ENCODE results near the gene FGFRL1.
"Not testable (repeated sequence)": the region's sequence is repeated elsewhere in the genome, so short reads cannot be mapped to it uniquely, and the experiment has no call there.

FGFRL1 gene

GRCh38 chr4:1041936-1042330 is 30.5 kb downstream of the FGFRL1 start:
- DNase-seq: no peak

DNA sequence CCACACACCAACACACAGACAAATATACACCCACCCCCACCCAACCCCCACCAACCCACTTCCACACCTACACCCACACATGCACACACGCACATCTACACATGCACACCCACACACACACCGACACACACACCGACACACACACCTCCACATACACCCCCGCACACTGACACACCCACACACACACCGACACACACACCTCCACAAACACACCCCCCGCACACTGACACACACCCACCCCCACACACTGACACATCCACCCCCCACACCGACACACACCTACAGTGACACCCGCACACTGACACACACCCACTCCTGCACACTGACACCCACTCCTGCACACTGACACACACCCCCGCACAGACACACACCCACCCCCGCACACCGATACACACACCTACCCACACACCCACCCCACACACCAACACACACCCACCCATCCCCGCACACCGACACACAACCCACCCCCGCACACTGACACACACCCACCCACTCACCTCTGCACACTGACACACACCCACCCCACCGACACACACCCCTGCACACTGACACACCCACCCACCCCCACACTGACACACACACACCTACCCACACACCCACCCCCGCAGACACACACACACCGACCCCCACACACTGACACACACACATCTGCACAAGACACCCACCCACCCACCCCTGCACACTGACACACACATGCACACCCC is 31.1 kb downstream of the FGFRL1 start:
- no peak for DNase-seq

DNA sequence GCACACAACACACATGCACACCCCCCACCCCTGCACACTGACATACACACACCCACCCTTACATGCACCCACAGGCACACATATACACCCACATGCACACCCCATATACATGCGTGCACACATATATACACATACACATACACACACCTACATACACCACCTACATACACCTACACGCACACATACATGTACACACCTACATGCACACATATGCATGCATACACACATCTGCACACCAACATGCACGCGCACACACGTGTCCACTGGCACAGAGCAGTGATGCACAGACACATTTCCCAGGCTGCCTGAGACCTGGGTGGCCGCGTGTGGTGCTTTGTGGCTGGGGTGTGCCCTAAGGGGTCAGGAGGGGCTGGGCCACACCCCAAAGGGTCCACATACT is 31.7 kb downstream of the FGFRL1 start:
- DNase-seq: no peak

DNA sequence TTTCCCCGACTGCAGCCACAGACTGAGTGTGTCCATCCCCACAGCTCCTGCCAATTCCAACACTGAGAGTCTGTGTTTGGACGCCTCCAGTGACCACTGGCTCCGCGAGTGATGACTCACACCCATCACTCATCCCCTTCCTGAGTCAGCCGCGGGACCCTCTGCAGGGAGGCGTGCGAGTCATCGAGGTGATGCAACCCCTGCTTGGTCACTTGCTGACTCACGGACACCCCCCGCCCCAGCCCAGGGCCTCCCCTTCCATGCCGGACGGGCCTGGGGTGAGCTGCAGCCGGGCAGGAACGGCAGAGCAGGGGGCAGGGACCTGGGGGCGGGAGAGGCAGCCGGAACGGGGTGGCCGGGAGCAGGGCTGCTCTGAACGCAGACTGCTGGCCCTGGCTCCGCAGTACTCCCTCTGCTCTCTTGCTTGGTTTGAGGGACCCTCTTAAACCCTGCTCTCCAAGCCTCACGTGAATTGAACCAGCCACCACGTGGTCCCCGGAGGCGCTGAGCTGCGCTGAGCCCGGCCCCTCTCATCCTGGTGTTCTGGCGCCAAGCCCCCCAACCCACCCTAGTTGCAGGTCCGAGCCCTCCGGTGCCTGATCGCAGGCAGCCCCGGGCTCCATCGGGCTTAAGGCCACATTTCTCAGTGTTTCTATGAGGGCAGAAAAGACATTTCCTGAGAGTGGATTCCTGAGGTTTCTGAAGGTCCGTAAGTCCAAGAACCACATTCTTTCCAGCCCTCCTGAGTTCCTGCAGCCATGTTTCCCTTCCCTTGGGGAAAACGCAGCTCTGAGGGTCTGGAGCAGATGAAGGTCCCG is 32.4 kb downstream of the FGFRL1 start:
- DNase-seq: no peak

- DNase-seq: no peak
Measured at GRCh38 chr4:1044469-1045192, 33.2 kb downstream of the FGFRL1 start.

DNA sequence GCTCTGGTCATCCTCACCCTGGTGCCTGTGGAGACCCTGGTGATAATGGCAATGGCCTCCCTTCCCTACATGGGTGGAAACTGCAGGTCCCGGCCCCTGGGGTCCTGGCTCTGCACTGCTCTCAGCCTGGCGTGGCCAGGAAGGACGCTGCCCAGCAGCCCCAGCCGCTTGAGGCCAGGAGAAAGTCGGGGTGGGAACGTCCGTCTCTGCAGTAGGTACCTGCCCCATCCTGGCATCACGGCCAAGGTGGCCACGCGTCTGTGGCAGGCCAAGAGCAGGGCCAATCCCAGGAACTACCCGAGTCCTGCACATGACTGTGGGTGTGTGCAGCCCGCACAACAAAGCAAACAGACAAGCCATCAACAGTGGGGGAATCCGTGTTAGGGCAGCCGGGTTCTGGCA is 33.8 kb downstream of the FGFRL1 start:
- DNase-seq: no peak

DNA sequence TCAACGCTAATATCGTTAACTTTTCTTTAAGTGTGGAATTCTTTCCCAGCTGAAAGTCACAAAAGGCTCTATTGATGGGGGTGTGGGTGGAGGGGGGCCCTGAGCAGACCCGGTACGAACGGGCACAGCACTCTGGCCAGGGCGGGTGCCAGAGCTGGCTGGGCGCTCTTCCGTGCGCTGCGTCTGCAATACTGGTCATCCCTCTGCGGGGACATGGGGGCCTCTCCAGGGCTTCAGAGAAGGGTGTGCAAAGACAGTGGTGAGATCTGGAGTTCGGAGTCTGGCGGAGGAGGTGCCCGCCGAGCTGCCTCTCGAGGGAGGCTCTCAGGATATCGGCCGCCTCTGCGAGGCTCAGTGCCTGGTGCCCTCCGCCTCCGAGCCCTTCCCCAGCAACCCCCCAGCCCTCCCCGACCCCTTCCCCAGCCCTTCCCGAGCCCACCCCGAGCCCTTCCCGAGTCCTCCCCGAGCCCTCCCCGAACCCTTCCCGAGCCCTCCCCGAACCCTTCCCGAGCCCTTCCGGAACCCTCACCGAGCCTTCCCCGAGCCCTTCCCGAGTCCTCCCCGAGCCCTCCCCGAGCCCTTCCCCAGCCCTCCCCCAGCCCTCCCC is 34.3 kb downstream of the FGFRL1 start:
- DNase-seq: no peak

DNA sequence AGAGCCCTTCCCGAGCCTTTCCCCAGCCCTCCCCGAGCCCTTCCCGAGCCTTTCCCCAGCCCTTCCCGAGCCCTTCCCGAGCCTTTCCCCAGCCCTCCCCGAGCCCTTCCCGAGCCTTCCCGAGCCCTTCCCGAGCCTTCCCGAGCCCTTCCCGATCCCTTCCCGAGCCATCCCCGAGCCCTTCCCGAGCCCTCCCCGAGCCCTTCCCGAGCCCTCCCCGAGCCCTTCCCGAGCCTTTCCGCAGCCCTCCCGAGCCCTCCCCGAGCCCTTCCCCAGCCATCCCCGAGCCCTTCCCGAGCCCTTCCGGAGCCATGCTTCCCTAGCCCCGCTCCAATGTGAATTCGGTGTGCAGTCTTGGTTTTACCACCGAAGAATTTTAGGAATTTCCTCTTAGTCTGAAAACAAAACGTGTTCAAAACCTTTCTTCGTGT is 35.2 kb downstream of the FGFRL1 start:
- DNase-seq: not testable (repeated sequence)

DNA sequence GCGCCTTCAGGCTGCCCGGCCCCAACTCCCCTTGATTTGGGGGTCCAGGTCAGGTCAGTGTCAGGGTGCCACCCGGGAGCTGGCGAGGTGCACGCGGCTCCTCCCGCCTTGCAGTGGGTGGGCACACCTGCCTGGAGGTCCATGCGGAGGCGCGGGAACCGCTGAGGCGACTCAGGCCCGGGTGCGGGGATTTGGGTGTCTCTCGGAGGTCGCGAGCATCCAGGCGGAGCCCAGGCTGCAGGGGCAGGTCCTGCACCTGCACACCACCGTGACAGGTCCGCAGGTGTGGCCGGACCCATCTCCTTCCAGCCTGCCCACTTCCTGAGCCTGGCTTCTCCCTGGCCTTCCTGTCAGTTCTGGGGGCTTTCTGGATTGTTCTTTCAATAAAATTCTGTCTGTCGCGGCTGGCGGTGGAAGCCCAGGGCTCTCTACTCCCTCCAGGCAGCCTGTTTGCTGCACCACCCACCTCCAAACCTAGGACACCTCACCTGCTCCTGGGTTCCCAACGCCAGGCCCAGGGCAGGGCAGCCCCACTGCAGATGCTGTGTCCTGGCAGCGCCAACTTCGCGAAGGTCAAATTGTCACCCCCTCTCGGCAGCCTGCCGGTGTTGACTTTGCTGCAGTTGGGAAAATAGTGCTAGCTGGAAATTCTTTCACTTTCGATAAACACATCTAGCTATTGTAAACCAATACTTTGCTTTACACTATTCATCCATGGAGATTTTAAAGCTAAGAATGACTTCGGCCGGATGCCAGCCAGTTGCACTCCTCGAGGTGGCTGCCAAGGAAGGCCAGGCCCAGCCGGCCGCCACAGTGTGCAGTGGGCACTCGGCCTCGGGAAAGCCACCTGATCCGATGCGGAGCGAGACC is 35.9 kb downstream of the FGFRL1 start:
- peak; percentile 15 for DNase-seq

GRCh38 chr4:1047976-1048772 is 36.7 kb downstream of the FGFRL1 start:
- peak; percentile 15 for DNase-seq

- DNase-seq: peak; percentile 13
Measured at GRCh38 chr4:1048773-1049590, 37.6 kb downstream of the FGFRL1 start.

DNA sequence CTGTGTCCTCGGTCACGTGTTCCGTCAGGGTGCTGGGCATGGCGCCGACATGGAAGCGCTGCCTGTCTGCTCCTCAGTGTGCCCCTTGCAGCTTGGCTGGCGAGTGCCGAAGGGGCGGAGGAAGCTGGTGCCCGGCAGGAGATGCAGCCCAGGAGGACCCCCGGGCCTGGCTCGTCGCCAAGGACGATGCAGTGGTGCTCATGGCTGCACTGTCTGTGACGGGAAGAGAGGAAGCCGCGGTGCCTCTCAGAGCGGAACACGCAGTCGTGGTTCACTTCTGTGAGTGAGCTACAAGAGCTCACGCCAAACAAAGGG is 38.1 kb downstream of the FGFRL1 start:
- DNase-seq: peak; percentile 12

DNA sequence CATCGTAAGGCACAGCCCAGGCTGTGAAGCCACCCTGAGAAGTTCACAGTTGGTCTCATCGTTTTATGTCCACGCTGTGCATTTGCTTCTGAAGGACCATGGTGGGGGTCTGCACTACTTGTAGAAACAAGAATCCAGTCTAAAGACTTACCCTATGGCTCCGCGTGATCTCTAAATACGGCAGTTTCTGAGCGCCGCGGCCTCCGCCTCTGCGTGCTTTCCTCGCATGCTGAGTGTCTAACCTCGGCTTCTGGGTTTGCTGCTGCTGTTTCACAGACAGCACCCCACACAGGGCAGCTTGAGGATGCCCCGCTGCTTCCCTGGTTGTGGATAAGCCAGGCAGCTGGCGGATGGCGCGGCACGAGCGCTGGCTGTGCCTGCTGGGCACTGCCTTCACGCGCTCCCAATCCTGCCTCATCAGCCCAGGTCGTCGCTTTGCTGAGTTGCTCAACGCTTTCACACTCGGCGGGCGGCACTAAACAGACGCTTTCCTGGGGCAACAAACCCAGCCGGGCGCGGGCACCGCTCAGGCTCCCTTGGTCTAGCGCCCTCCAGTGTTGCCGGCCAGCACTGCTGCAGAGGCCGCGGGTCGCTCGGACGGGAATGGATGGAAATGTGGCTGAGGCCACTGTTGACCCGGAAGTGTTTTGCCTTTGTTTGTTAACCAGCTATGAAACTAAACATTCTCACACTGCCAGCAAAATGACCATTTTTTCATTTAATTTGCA is 39.2 kb downstream of the FGFRL1 start:
- peak; percentile 9 for DNase-seq

GRCh38 chr4:1051472-1051871 is 40.0 kb downstream of the FGFRL1 start:
- DNase-seq: no peak

DNA sequence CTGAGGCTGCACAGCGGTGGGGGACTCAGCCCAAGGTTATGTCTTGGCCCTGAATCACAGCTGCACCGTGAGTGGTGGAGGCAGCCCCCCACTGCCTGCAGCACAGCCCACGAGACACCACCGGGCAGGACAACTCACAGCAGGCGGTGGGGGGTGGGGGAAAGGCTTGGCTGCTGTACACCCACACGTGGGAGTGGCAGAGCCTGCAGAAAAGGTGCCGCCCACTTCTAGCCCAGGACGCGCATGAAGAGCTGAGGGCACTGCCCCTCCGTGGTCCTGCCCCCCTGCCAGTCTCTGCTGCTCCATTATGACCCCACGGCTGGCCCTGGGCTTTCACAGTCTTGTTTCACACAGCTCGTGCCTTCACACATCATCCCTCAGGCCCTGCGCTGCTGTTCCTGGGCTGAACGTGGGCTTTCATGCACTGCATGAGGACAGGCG is 40.8 kb downstream of the FGFRL1 start:
- peak; percentile 11 for DNase-seq

GRCh38 chr4:1053080-1053661 is 41.7 kb downstream of the FGFRL1 start:
- DNase-seq: peak; percentile 16

- DNase-seq: peak; percentile 15
Measured at GRCh38 chr4:1053891-1054290, 42.5 kb downstream of the FGFRL1 start.

- not testable (repeated sequence) for DNase-seq
Measured at GRCh38 chr4:1054696-1055242, 43.3 kb downstream of the FGFRL1 start.

DNA sequence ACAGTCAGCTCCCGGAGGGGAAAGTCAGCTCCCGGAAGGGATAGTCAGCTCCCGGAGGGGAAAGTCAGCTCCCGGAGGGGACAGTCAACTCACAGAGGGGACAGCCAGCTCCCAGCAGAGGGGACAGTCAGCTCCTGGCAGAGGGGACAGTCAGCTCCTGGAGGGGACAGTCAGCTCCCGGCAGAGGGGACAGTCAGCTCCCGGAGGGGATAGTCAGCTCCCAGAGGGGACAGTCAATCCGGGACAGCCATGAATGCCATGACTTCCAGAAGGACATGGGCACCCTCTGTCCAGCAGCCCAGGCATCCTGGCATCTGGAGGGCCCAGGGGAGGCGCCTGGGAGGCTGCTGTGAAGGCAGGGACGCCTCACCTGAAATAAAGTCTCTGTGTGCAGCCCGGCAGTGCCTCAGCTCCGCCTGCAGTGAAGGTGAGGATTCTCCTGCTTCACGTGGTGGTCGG is 43.8 kb downstream of the FGFRL1 start:
- DNase-seq: not testable (repeated sequence)

Data from activated T-cell treated with anti-CD3 and anti-CD28 coated beads, Interleukin-2, amount 50 U/mL, for 1 hour (primary cell).